H1 (cell line): Measurements from ENCODE around the gene DNM2. TPM values are rescaled to one million over a fixed set of nuclear protein-coding genes. Genes with fewer than 3 reads are reported as not detected.

ENCODE experiments used
- CTCF ChIA-PET: fragments of 300-600 bp; sonication (Branson Sonifier 250); formaldehyde crosslinking; loops from one replicate; lab custom pipeline; 2021; ENCODE audit not compliant: partially characterized antibody; lab: Charles Lee
- POLR2A ChIA-PET: fragments of 300-600 bp; sonication (Branson Sonifier 250); formaldehyde crosslinking; loops from one replicate; lab custom pipeline; 2021; ENCODE audit warnings: inconsistent platforms; ENCODE audit not compliant: partially characterized antibody; lab: Charles Lee
- DNase-seq, 2 experiments: peaks; one replicate each; pipeline versions ENCODE4 v3.0.0 to v3.0.0-alpha.2; 2010 to 2022; ENCODE audit warnings: low spot score in 2 of 2, low read depth in 1 of 2, mixed read lengths in 1 of 2
- FAIRE-seq: peaks from 2 replicates; lab custom pipeline; 2011; peaks lifted over from hg19 to GRCh38; lab: Jason Lieb, UNC
- H2AFZ ChIP-seq: 2 replicates; pipeline ENCODE4 v1.8.1; 2012; ENCODE audit warnings: low read length, inconsistent platforms
- H2AK5ac ChIP-seq: 2 replicates; pipeline ENCODE4 v1.6.1; 2013; ENCODE audit warnings: low read depth, low read length
- H2BK120ac ChIP-seq: replicated peaks from 2 replicates; pipeline ENCODE3; 2013; ENCODE audit warnings: low read depth, low read length, inconsistent platforms
- H2BK12ac ChIP-seq: 2 replicates; pipeline ENCODE4 v1.6.1; 2013; ENCODE audit warnings: low read depth, low read length
- H2BK15ac ChIP-seq: 2 replicates; pipeline ENCODE4 v1.6.1; 2013; ENCODE audit warnings: low read length
- H2BK20ac ChIP-seq: 2 replicates; pipeline ENCODE4 v1.6.1; 2013; ENCODE audit warnings: low read length
- H2BK5ac ChIP-seq: 2 replicates; pipeline ENCODE4 v1.6.1; 2013; ENCODE audit warnings: low read depth, low read length
- H3K14ac ChIP-seq: 2 replicates; pipeline ENCODE4 v1.6.1; 2013; ENCODE audit warnings: inconsistent platforms; ENCODE audit not compliant: insufficient read length
- H3K18ac ChIP-seq: 2 replicates; pipeline ENCODE4 v1.6.1; 2013; ENCODE audit warnings: low read length; ENCODE audit errors: extremely low read depth
- H3K23ac ChIP-seq: 2 replicates; pipeline ENCODE4 v1.6.1; 2013; ENCODE audit warnings: inconsistent platforms; ENCODE audit not compliant: insufficient read length
- H3K23me2 ChIP-seq: 2 replicates; pipeline ENCODE4 v1.6.1; 2013; ENCODE audit warnings: low read depth, low read length
- H3K27ac ChIP-seq: 2 replicates; pipeline ENCODE4 v1.6.1; 2011; ENCODE audit warnings: low read depth, low read length, inconsistent platforms
- H3K27me3 ChIP-seq, 4 experiments: replicated peaks in 1 of 4; 1 replicate in 1 of 4; 2 replicates in 3 of 4; pipeline versions ENCODE4 v1.6.1 to v1.8.1; 2011 to 2013; ENCODE audit warnings: low read length in 3 of 4, mild to moderate bottlenecking in 3 of 4, inconsistent platforms in 2 of 4, mixed read lengths in 2 of 4, moderate library complexity in 1 of 4; ENCODE audit not compliant: control insufficient read depth in 3 of 4, insufficient read depth in 3 of 4; ENCODE audit errors: extremely low read depth in 1 of 4
- H3K36me3 ChIP-seq, 4 experiments: 2 replicates each; pipeline versions ENCODE4 v1.6.1 to v1.8.1; 2011 to 2013; ENCODE audit warnings: mild to moderate bottlenecking in 4 of 4, low read length in 3 of 4, moderate library complexity in 2 of 4, control low read depth in 1 of 4, inconsistent platforms in 1 of 4; ENCODE audit not compliant: insufficient read depth in 4 of 4, control insufficient read depth in 2 of 4
- H3K4ac ChIP-seq: replicated peaks from 2 replicates; pipeline ENCODE3; 2013; ENCODE audit warnings: low read length, low read depth, mixed read lengths, inconsistent platforms; ENCODE audit not compliant: insufficient read length
- H3K4me1 ChIP-seq, 4 experiments: replicated peaks in 1 of 4; 1 replicate in 1 of 4; 2 replicates in 3 of 4; pipeline versions ENCODE4 v1.6.1 to v1.8.1; 2011 to 2013; ENCODE audit warnings: low read length in 3 of 4, inconsistent platforms in 2 of 4, mixed read lengths in 1 of 4; ENCODE audit not compliant: insufficient read depth in 4 of 4, control insufficient read depth in 3 of 4
- H3K4me2 ChIP-seq, 2 experiments: 2 replicates each; pipeline versions ENCODE4 v1.6.1 to v1.8.1; 2011 to 2013; ENCODE audit warnings: low read depth in 2 of 2, low read length in 2 of 2, control low read depth in 1 of 2, inconsistent platforms in 1 of 2, mild to moderate bottlenecking in 1 of 2; ENCODE audit not compliant: insufficient read depth in 1 of 2
- H3K4me3 ChIP-seq, 4 experiments: fragments of 200-600, 300-600 bp in 1 of 4; sonication (generic), shearing (Covaris generic), sonication (Bioruptor Twin) in 1 of 4; 2 replicates each; pipeline versions ENCODE4 v1.5.1 to v1.8.1; 2011 to 2016; ENCODE audit warnings: low read length in 4 of 4, low read depth in 3 of 4, control low read depth in 2 of 4, inconsistent platforms in 2 of 4, mild to moderate bottlenecking in 2 of 4, mixed read lengths in 1 of 4, moderate library complexity in 1 of 4; ENCODE audit not compliant: insufficient read depth in 2 of 4; ENCODE audit errors: extremely low read depth in 1 of 4
- H3K56ac ChIP-seq: replicated peaks from 2 replicates; pipeline ENCODE3; 2013; ENCODE audit warnings: low read depth, mild to moderate bottlenecking, mixed read lengths, low read length, inconsistent platforms; ENCODE audit not compliant: insufficient read length
- H3K79me1 ChIP-seq: 2 replicates; pipeline ENCODE4 v1.6.1; 2013; ENCODE audit warnings: low read depth, low read length, control low read depth
- H3K79me2 ChIP-seq, 2 experiments: 2 replicates each; pipeline versions ENCODE4 v1.6.1 to v1.8.1; 2012 to 2013; ENCODE audit warnings: low read length in 2 of 2, mild to moderate bottlenecking in 2 of 2, inconsistent platforms in 1 of 2; ENCODE audit not compliant: insufficient read depth in 2 of 2, control insufficient read depth in 1 of 2
- H3K9ac ChIP-seq, 4 experiments: replicated peaks in 1 of 4; 1 replicate in 1 of 4; 2 replicates in 3 of 4; pipeline versions ENCODE4 v1.6.1 to v1.8.1; 2011 to 2013; ENCODE audit warnings: low read depth in 3 of 4, low read length in 3 of 4, control low read depth in 2 of 4, mild to moderate bottlenecking in 2 of 4, moderate library complexity in 2 of 4, inconsistent platforms in 1 of 4; ENCODE audit errors: extremely low read depth in 1 of 4
- H3K9me3 ChIP-seq, 2 experiments: 2 replicates each; pipeline versions ENCODE4 v1.6.1 to v1.8.1; 2012 to 2013; ENCODE audit warnings: mild to moderate bottlenecking in 2 of 2, moderate library complexity in 2 of 2, control low read depth in 1 of 2, inconsistent platforms in 1 of 2, low read depth in 1 of 2, low read length in 1 of 2, mixed read lengths in 1 of 2; ENCODE audit not compliant: insufficient read depth in 2 of 2
- H4K20me1 ChIP-seq, 2 experiments: replicated peaks in 1 of 2; 2 replicates each; pipeline versions ENCODE3 to v1.8.1; 2011 to 2013; ENCODE audit warnings: inconsistent platforms in 2 of 2, low read length in 2 of 2, mild to moderate bottlenecking in 1 of 2; ENCODE audit not compliant: insufficient read depth in 2 of 2, control insufficient read depth in 1 of 2
- H4K5ac ChIP-seq: 2 replicates; pipeline ENCODE4 v1.6.1; 2013; ENCODE audit warnings: low read length, low read depth, mixed read lengths, inconsistent platforms; ENCODE audit not compliant: insufficient read length
- H4K8ac ChIP-seq: 2 replicates; pipeline ENCODE4 v1.8.0; 2013; ENCODE audit warnings: mild to moderate bottlenecking, moderate library complexity, low read length, inconsistent platforms; ENCODE audit not compliant: insufficient read depth; ENCODE audit errors: extremely low read depth
- H4K91ac ChIP-seq: replicated peaks from 2 replicates; pipeline ENCODE3; 2013; ENCODE audit warnings: low read length, mixed read lengths, inconsistent platforms; ENCODE audit not compliant: insufficient read length
- CBX8 ChIP-seq: fragments of 300-800, 300-1000 bp; sonication (generic); IDR thresholded peaks from 2 replicates; pipeline ENCODE4 v1.7.1; 2016; ENCODE audit warnings: low read depth, low read length, borderline replicate concordance
- CEBPB ChIP-seq: IDR thresholded peaks from 2 replicates; pipeline ENCODE4 v1.6.1; 2012; ENCODE audit warnings: low read depth, low read length
- CTCF ChIP-seq, 3 experiments: IDR thresholded peaks; 1 replicate in 2 of 3; 2 replicates in 1 of 3; pipeline versions ENCODE4 v1.5.1 to v1.6.1; 2011; ENCODE audit warnings: low read length in 3 of 3, mild to moderate bottlenecking in 3 of 3, inconsistent platforms in 2 of 3, low read depth in 1 of 3, moderate library complexity in 1 of 3; ENCODE audit not compliant: insufficient read depth in 1 of 3; ENCODE audit errors: control extremely low read depth in 1 of 3
- JUN ChIP-seq: IDR thresholded peaks from 2 replicates; pipeline ENCODE4 v1.6.1; 2011; ENCODE audit warnings: low read depth, mild to moderate bottlenecking, improper control_type of control experiment, low read length
- KDM5A ChIP-seq: fragments of 200-600 bp; IDR thresholded peaks from 2 replicates; pipeline ENCODE4 v1.7.1; 2012; ENCODE audit warnings: mild to moderate bottlenecking, low read length, inconsistent platforms, mixed read lengths
- RAD21 ChIP-seq, 2 experiments: IDR thresholded peaks in 1 of 2; conservative IDR thresholded peaks in 1 of 2; 2 replicates each; pipeline ENCODE4 v1.6.1; 2011; ENCODE audit warnings: low read depth in 2 of 2, low read length in 2 of 2, improper control_type of control experiment in 1 of 2, inconsistent platforms in 1 of 2, mild to moderate bottlenecking in 1 of 2, moderate library complexity in 1 of 2
- RXRA ChIP-seq: IDR thresholded peaks from 2 replicates; pipeline ENCODE4 v1.6.1; 2011; ENCODE audit warnings: low read depth, mild to moderate bottlenecking, low read length, moderate library complexity; ENCODE audit not compliant: insufficient read depth
- SIX5 ChIP-seq: IDR thresholded peaks from 2 replicates; pipeline ENCODE4 v1.6.1; 2011; ENCODE audit warnings: mild to moderate bottlenecking, low read depth, low read length
- TCF12 ChIP-seq: IDR thresholded peaks from 2 replicates; pipeline ENCODE4 v1.6.1; 2011; ENCODE audit warnings: low read depth, mild to moderate bottlenecking, low read length
- WGBS, 2 experiments: shearing (Covaris generic) in 1 of 2; methylation state at CpG; one replicate each; pipeline versions ENCODE4 v1.1.6 to v1.1.7; 2013 to 2015; ENCODE audit warnings: low lambda C conversion rate in 2 of 2, mixed read lengths in 2 of 2, inconsistent platforms in 1 of 2, low coverage in 1 of 2, missing lambda C conversion rate in 1 of 2; ENCODE audit not compliant: insufficient replicate concordance in 2 of 2, insufficient coverage in 1 of 2, insufficient read length in 1 of 2; ENCODE audit errors: extremely low coverage in 1 of 2, missing lambda C conversion rate in 1 of 2; 5-methylcytosine and 5-hydroxymethylcytosine counted together
- polyA plus RNA-seq, 7 experiments: library from polyadenylated mRNA; depleted of rRNA in 3 of 7; stranded (reverse) in 5 of 7; unstranded in 2 of 7; fragments of >200 nt in 5 of 7; fragments of 200-250 nt in 2 of 7; gene quantifications; 1 replicate in 5 of 7; 2 replicates in 1 of 7; 4 replicates in 1 of 7; pipeline versions ENCODE4 v1.2.1 to v1.2.3, GENCODE V29; 2011 to 2013; ENCODE audit warnings: missing spikeins in 2 of 7, mixed read lengths in 2 of 7
- total RNA-seq: library from RNA; stranded (reverse); fragmentation: NEBNext Ultra II Directional; extraction: Animal tissue kit (Norgen Biotek cat#: 25700); gene quantifications from 2 replicates; pipeline ENCODE4 v1.2.1, GENCODE V29; 2021
- TF ChIP-seq, protein P1 (sequence below): IDR thresholded peaks from 2 replicates; pipeline ENCODE4 v1.6.1; 2012; ENCODE audit warnings: inconsistent platforms

DNM2 gene
- total and polyA plus RNA-seq, 2 of the 8 experiments (the other 6 are each of a cell fraction or from before 2014, with no cell fraction given) = 61.9 to 120 TPM

DNA sequence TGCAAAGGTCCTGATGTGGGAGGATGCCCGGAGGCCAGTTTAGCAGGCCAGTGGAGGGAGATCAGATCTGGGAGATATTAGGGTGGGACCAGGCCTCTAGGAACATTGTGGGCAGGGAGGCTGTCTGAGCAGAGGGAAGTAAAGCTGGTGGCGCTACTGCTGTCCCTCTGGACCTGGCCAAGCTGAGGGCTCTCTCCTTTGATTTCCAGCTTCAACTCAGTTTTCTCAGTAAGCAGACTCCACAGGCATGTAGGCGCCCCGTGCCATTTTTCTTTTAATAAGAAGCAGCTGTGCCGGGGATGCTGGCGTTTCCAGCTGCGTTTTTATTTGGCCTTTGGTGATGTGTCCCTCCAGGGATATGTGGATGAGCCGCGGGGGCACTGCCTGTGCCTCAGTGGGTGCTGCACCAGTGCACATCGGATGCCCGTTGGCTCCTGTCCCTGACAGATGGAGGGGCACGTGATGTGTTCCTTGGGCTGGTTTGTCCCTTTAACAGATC is 6.7 kb downstream of the DNM2 start:
- H3K4me1 ChIP-seq = peaks cover 0 to 2% (median 0%) of the 10 kb centered on the region in 4 experiments; a peak in 1 of 7 replicates
- H4K91ac ChIP-seq = no peak overlapping the region
- peaks cover 0 to 3% (median 0%) of the 10 kb centered on the region in 4 experiments; a peak in 1 of 8 replicates for H3K36me3 ChIP-seq
- CTCF ChIA-PET = interaction anchor here (1.4 kb wide), 1 partner anchor 137 kb away, joined by 4 read pairs; no protein-coding TSS in a partner anchor
- no peak overlapping the region for H3K27ac ChIP-seq
- H2BK20ac ChIP-seq = no peak overlapping the region
- H3K79me1 ChIP-seq = peaks cover 16% of the 10 kb centered on the region
- no peak overlapping the region for H3K4me2 ChIP-seq
- FAIRE-seq (no peak), DNase-seq (no peak)
- H3K23me2 ChIP-seq = peaks cover 1% of the 10 kb centered on the region; the same call in 1 of the 2 replicates
- no peak overlapping the region for H3K23ac ChIP-seq
- H3K9me3 ChIP-seq = no peaks in the 10 kb centered on the region
- H3K27me3 ChIP-seq = no peaks in the 10 kb centered on the region
- H3K4me3 ChIP-seq = no peak overlapping the region
- no peak overlapping the region for H2BK120ac ChIP-seq
- H3K9ac ChIP-seq = no peak overlapping the region
- H3K18ac ChIP-seq = no peak overlapping the region
- H2BK15ac ChIP-seq = no peak overlapping the region
- peaks cover 12 to 29% of the 10 kb centered on the region in 2 experiments for H4K20me1 ChIP-seq
- H3K56ac ChIP-seq = no peak overlapping the region
- H3K14ac ChIP-seq = no peak overlapping the region
- no peak overlapping the region for H2BK5ac ChIP-seq
- 91% methylated on average over 12 of the region's 12 CpGs; no CpG with 5 or more reads in 1 of the 2 experiments for WGBS, 2 experiments
- no peak overlapping the region for H2AK5ac ChIP-seq
- no peak overlapping the region for H3K4ac ChIP-seq
- no peak overlapping the region for H2BK12ac ChIP-seq
- POLR2A ChIA-PET = no interaction called here
- H2AFZ ChIP-seq = no peak overlapping the region
- peaks cover 25 to 92% of the 10 kb centered on the region in 2 experiments for H3K79me2 ChIP-seq
- H4K5ac ChIP-seq = no peak overlapping the region
- no peak overlapping the region for H4K8ac ChIP-seq
- TF ChIP-seq CEBPB (no peak), KDM5A (no peak), RXRA (no peak), JUN (no peak), SIX5 (no peak), CBX8 (no peak), TCF12 (no peak), RAD21 (IDR thresholded peaks at IDR 0.05 in 1 of 2, conservative IDR thresholded peaks at IDR 0.05 in 1 of 2; ENCODE audit: low read depth in 2 of 2, low read length in 2 of 2) (no peak), CTCF (IDR thresholded peaks at IDR 0.05; ENCODE audit: control extremely low read depth in 1 of 3, insufficient read depth in 1 of 3, low read depth in 1 of 3, low read length in 3 of 3) (no peak)
- TF ChIP-seq, protein P1, sequence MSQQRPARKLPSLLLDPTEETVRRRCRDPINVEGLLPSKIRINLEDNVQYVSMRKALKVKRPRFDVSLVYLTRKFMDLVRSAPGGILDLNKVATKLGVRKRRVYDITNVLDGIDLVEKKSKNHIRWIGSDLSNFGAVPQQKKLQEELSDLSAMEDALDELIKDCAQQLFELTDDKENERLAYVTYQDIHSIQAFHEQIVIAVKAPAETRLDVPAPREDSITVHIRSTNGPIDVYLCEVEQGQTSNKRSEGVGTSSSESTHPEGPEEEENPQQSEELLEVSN = no peak
